Prostate gland (tissue), 2 donors: ENCODE measurements around the gene PIM2.

ENCODE experiments used
- CTCF ChIP-seq, 4 experiments: fragments of 200-600 bp in 2 of 4; fragments of 450-650 bp in 2 of 4; sonication (generic) in 2 of 4; IDR thresholded peaks; 1 replicate in 3 of 4; 2 replicates in 1 of 4; pipeline ENCODE4 v1.5.1; 2016 to 2019; ENCODE audit warnings: antibody characterized with exemption in 4 of 4, mild to moderate bottlenecking in 2 of 4, moderate library complexity in 2 of 4
- POLR2A ChIP-seq: fragments of 450-650 bp; IDR thresholded peaks from one replicate; pipeline ENCODE4 v1.6.1; 2016; ENCODE audit warnings: antibody characterized with exemption, mild to moderate bottlenecking

- TF ChIP-seq POLR2A (no peak), CTCF (IDR thresholded peaks at IDR 0.05) (no peak)
These were observed 28.4 kb downstream of the PIM2 start for GRCh38 chrX:48890296-48890925.
